Iris pigment epithelial cell (primary cell): ENCODE results near the gene PPARA.
"Not testable (repeated sequence)": the region's sequence is repeated elsewhere in the genome, so short reads cannot be mapped to it uniquely, and the experiment has no call there.

Experiments
- DNase-seq: peaks from one replicate; pipeline ENCODE4 v3.0.0-alpha.2; 2011; ENCODE audit warnings: low read depth

Gene PPARA

DNA sequence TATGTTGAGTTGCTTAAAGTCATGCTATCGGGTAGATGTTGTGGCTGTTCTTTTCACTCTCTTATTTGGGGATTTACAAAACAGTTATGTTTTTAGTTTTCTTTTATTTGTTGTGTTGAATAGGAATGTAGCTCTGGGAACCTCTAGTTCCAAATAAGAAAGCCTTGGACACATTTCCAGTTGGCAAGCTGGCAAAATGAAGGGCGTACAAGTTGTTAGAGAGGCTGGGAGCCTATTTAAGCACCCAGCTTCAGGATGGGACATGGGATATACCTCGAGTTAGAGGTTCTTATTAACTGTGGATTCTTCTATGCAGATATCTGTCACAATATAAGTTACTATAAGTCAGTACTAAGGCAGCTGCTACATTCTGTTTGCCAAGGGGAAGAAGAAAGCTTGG lies 22.8 kb downstream of the PPARA start:
- no peak for DNase-seq

DNA sequence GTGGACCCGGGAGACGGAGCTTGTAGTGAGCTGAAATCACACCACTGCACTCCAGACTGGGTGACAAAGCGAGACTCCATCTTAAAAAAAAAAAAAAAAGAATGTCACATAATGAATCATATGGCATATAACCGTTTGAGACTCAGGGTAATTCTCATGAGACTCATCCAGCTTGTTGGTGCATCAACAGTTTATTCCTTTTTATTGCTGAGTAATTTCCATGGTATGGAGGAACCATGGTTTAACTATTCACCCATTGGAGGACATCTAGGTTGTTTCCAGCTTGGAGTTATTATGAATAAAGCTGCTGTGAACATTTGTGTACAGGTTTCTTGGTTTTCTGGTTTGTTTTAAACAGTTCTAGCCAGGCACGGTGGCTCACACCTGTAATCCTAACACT lies 25.3 kb downstream of the PPARA start:
- DNase-seq: peak; percentile 51

DNA sequence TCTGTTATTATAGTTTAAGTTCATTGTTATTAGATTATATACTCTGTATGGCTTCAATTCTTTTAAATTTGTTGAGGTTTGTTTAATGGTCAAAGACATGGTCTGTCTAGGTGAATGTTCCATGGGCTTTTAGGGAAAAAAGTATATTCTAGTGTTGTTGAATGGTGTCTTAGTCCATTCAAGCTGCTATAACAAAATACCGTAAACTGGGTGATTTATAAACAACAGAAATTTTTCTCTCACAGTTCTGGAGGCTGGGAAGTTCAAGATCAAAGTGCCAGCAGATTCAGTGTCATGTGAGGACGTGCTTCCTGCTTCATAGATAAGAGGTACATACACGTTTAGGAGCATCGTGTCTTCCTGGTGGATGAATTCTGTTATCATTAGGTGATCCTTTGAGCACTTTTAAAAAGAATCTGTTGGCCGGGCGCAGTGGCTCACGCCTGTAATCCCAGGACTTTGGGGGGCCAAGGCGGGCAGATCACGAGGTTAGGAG lies 26.2 kb downstream of the PPARA start:
- no peak for DNase-seq

DNA sequence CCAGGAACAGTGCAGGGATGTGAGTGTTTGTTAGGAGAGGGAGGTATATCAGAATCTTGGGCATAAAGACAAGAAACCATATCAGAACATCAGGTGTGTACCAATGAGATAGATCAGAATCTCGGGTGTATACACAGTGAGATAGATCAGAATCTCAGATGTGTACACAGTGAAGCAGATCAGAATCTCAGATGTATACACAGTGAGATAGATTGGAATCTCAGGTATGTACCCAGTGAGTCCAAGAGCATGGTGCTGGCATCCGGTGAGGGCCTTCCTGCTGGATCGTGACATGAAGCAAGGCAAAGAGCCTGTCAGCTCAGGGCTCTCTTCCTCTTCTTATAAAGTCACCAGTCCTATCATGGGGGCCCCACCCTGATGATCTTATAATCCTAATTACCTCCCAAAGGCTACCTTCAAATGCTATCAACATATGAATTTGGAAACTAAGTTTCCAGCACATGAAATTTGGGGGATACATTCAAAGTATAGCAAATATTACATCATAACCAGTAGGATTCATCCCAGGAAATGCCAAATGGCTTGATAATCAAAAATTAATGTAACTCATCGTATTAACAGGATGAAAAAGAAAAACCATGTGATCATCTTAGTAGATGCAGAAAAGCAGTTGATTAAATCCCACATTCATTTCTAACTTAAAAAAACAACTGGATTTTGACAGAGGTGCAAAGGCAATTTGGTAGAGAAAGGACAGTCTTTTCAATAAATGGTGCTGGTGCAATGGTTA lies 28.6 kb downstream of the PPARA start:
- peak; percentile 50 for DNase-seq

DNA sequence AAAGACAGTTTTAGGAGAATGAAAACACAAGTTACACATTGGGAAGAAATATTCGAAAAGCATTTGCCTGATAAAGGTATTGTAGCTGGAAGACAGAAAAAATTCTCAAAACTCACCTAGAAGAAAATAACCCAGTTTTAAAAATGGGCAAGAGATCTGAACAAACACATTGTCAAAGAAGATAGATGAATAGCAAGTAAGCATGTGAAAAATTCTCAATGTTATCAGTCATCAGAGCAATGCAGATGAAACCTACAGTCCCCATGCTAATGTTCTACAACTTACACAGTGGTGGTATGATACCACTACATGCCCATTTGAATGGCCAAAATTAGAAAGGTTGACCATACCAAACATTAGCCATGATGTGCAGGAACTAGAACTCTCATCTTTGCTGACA lies 29.4 kb downstream of the PPARA start:
- DNase-seq: no peak

DNA sequence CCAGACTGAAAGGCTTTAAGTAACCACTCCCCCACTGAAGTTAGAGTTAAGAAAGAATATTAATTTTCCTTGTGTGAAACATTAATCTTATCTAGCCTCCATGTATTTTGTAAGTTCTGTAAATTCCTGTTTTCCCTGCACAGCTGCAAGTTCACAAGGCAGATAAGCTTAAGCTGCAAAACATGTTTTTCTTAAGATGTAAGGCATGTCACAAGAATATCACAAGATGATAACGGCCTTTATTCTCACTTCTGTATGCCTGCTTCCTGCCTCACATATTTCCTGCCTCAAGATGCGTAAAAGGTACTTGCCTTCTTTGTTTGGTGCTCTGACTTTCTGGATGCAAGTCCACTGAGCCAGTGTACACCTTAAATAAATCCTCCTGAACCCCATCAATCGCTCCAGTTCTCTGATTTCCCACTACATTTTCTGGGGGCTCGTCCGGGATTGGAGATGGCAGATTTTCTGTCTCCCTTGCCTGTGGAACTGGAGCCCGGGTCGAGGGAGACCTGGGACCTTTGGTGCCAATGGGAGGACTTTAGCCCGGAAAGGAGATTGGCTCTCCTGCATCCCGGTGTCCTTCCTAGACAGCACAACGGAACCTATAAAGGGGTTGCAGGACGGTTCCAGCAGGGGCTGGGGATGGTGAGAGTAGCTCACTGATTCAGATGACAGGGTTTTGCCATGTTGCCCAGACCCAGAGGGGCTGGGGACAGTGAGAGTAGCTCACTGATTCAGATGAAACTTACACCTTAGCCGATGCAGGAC lies 30.2 kb downstream of the PPARA start:
- DNase-seq: peak; percentile 5

DNA sequence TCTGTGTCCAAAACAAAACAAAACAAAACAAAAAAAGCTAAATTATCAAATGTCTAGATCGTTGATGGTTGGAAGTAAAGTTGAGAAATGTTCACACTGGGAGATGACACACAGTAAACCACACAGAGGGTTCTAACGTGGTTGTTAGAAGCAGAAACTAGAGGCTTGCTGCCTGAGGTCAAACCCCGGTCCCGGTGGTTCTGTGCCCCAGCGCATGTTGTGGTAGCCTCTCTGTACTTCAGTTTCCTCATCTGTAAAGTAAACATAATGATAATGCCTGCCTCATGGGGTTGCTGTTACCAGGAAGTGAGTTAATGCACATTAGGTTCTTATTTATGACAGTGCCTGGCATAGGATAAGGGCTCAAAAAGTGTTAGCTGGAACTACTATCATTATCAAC lies 33.4 kb downstream of the PPARA start:
- peak; percentile 46 for DNase-seq

DNA sequence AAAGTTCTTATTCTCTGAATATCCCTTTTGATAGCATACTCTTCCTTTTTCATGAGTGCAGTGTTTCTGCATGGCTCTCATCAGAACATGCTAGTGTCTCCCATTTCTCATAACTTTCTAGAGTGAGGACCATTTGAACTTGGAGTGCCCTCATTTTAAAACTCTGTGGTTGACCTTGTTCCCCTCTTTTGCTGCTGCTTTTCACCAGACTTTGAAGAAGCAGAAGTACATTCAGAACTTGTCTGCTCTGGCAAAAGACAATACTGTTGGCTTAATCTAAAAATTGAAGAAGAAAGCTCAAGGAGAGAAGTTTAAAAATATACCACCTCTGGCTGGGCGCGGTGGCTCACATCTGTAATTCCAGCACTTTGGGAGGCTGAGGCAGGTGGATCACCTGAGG lies 35.0 kb downstream of the PPARA start:
- DNase-seq: no peak

DNA sequence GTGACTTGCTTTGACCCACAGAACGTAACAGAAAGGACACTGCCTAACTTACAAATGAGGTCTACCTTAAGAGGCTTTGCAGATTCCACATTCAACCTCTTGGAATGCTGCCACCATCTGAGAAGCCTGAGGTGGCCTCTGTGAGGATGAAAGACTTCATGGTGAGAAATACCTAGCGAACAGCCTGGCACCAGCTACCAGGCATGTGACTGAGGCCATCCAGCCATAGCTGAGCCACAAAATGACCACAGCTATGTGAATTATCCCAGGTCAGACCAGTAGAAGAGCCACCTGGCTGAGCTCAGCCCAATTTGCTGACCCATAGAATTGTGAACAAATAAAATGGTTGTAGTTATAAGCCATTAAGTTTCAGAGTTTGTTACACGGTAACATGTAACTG lies 37.5 kb downstream of the PPARA start:
- DNase-seq: no peak

DNA sequence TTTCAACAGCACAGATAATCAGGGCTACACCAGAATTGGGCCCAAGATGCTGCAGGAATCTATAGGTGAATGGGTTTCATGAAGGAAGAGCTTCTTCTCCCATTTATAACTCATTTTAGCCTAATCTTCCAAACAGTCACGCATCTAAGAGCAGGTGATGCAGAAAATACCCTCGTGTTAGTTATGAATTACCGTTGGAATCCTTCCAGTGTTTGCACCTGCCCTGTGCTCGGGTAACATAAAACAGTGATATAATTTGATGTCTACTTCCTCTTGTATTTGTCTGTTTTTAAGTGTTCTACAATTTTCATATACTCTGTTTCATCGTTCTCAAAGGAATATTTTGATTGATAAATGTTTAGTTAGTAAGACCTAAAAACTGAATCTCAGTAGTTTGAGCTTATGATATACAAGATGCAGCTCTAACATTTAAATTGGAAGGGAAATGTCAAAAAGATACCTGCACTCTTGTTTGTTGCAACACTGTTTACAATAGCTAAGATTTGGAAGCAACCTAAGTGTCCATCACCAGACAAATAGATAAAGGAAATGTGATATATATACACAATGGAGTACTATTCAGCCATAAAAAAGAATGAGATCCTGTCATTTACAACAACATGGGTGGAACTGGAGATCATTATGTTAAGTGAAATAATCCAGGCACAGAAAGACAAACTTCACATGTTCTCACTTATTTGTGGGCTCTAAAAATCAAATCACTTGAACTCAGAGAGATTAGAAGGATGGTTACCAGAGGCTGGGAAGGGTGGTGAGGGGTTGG lies 42.1 kb downstream of the PPARA start:
- no peak for DNase-seq

DNA sequence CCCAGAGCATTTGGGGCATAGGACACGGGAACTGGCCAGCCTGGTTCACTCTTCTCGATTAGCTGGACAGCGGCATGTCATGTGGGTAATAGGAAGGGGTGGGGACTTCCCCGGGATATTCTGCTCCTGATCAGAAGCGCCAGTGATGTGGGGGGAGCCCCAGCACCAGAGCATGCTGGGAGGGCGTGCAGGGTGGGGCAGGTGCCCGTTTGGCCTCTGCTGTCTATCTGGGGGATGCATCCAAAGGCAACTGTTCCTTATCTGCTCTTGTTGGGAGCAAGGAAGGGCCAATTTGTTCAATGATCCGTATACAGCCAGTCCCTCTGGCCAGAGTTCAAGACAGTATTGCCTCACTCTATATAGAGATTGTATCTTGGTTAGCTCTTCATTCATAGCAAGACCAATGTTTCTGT lies 43.6 kb downstream of the PPARA start:
- peak; percentile 14 for DNase-seq

DNA sequence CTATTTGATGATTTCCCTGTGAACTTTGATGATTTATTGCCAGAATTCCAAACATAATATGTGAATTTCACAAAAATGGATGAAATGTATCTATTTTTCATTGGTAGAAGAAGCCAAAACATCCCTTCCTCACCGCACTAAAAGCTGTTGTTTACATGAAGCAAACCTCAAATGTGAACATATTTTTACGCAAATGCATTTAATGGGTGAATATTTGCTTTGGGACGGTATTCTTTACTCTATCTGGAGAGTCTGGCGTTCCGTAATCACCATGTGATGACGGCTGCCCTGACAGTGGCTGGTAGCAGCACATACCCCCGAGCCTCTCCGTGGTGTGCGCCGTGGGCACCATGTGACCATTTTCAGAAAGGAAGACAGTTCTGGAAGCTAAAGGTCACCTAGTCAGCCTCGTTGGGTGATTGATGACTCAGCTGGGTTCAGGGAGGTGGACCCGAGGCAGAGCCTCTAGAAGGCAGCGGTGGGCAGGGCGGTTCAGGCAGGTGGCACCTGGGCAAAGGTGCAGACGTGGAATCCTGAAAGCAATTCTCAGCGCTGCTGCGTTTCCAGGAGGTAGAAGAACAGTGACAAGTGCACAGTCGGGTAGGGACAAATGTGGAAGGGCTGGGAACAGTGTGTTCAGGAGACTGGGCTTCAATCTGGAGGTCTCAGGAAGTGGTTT lies 45.3 kb downstream of the PPARA start:
- no peak for DNase-seq

DNA sequence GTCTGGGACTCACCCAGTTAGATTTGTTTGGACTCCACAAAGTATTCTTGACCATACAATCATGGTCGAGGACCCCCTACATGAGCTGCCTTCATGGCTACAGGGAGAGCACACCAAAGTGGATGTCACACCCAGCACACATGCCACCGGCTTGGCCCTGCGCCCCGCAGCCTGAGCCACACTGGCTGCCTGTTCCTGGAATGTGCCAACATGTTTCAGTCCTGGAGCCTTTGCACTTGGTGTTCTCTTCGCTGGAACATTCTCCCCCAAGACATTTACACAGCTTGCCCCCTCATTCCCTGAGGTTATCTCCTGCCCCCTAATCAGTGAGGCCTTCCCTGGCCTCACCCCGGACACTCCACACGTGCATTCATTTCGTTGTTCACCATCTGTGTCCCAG lies 46.0 kb downstream of the PPARA start:
- no peak for DNase-seq

DNA sequence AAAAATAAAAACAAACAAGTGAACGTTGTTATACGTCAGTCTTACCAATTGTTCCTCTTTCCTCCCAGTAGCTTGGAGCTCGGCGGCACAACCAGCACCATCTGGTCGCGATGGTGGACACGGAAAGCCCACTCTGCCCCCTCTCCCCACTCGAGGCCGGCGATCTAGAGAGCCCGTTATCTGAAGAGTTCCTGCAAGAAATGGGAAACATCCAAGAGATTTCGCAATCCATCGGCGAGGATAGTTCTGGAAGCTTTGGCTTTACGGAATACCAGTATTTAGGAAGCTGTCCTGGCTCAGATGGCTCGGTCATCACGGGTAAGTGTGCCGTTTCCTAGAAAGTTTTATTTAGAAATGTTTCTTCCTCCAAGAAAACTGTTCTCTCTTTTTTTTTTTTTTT lies 47.9 kb downstream of the PPARA start:
- no peak for DNase-seq

DNA sequence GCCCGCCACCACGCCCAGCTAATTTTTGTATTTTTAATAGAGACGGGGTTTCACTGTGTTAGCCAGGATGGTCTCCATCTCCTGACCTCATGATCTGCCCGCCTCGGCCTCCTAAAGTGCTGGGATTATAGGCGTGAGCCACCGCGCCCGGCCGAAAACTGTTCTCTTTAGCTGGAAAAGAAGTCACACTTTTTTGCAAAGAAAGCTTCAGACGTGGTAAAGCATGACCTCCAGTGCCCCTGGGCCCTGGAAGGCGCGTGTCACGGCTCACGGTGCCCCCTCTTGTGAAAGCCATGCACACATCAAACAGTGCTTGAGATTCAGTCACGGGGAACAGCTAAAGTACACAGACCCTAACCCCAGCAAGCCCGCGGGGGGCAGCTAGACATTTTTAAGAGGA lies 48.5 kb downstream of the PPARA start:
- not testable (repeated sequence) for DNase-seq

DNA sequence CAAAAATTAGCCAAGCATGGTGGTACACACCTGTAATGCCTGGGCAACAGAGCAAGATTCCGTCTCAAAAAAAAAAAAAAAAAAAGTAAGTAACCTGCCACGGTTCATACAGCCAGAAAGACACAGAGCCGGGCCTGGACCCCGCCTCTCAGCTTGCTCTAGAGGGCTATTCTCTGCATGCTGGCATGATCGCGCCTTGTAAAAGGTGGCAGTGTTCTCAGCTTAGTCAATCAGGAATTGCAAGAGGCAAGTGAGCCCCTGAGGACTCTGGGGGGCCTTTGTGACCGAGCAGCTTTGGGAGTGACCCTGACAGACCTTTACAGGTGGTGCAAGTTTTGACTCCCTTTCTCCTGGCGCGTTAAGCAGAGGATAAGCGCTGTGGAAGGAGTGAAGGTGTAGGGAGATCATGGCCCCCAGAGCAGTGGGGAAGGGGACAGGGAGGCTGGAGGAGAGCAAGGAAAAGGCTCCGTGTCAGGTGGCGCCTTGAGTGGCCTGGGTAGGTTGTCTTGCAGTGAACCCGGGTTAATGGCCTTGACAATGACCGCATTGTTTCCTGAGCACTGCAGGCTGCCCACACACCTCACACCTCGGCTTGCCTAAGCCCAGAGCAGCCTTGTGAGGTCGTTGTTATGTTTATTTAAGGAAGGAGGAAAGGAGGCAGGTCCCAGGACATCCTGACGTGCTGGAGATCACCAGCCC lies 50.9 kb downstream of the PPARA start:
- DNase-seq: no peak

DNA sequence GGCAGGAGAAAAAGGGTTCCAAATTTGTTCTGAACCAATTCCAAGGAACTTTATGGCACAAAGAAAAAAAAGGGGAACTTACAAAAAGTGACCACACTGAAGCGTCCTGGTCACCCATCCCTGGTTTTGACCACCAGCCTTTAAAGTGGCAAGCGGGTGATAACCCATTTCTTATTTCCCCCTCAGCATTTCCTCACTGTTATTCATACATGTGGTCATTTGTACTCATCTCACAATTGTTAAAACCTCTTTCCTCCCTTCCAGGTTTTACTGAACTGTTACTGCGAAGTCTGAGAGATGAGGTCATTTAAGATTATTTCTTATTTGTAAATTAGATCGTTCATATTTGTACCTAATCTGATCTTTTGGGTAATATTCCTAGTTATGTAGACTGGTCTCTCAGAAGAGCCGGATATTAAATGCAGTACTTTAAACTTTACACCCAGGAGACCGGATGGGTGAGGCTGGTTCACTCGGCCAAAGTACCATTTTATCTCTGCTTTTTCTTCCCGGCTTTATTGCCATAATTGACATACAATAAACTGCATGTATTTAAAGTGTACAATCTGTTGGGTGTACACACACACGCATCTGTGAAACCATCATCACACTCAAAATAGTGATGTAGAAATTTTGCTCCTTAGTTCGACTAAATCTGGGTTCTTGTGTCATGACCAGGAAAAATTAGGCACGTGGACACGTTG lies 52.7 kb downstream of the PPARA start:
- no peak for DNase-seq

DNA sequence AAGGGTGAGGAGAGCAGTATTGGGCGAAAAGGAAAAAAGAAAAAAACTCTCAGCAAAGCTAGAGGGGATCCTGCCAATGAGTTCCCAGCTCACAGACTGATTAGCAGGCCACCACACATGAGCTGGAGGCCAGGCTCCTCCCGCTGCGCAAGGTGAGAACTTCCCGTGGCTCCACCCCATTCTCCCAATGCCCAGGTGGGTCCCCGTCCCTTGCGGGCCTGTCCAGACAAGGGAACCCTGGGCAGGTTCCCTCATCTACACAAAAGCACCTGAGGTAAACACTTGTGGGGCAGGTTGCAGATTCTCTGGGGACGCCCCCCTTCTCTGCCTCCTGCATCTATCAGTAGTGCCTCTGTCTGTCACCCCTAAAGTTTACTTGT lies 53.3 kb downstream of the PPARA start:
- no peak for DNase-seq

DNA sequence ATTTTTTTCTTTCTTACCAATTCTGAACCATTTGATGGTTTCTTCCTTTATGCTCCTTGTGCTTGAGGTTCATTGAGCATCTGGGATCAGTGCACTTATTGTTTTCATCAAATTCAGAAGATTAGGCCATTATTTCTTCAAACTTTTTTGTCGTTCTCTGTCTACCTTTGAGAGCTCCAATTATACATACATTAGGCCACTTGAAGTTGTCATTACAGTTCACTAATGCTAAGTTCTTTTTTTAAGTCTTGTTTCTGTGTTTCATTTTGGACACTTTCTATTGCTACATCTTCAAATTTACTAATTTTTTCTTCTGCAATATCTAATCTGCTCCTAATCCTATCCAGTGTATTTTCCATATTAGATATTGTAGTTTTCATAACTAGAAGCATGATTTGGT lies 58.9 kb downstream of the PPARA start:
- no peak for DNase-seq

DNA sequence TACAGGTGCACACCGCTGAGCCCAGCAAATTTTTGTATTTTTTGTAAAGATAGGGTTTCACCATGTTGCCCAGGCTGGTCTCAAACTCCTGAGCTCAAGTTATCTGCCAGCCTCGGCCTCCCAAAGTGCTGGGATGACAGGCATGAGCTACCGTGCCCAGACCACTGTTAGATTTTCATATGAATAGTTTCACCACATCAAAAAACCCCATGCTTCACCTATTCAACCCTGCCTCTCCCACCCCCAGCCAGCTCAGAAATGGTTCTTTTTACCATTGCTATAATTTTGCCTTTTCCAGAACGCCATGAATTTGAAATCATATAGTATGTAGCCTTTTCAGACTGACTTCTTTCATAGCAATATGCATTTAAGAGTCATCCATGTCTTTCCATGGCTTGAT lies 61.9 kb downstream of the PPARA start:
- no peak for DNase-seq

DNA sequence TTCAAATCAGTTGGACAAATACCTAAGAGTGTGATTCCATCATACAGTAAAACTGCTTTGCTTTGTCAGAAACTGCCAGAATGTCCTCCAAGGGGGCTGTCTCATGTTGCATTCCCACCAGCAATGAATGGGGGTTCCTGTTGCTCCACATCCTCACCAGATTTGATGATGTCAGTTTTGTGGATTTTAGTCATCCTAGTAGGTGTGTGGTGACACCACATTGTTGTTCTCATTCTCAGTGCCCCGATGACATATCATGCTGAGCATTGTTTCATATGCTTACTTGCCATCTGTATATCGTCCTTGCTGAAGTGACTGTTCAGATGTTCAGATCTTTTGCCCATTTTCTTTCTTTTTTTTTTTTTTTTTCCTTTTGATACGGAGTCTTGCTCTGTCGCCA lies 62.7 kb downstream of the PPARA start:
- DNase-seq: no peak
